Smooth muscle cell (in vitro differentiated cells): ENCODE data around the gene SSBP4. TPM values are rescaled to one million over a fixed set of nuclear protein-coding genes. Genes with fewer than 3 reads are reported as not detected.

ENCODE experiments used
- DNase-seq: peaks from one replicate; lab custom pipeline; 2025; ENCODE audit not compliant: unreplicated experiment; lab: John Stamatoyannopoulos, UW
- H2AFZ ChIP-seq: fragments of 200-600 bp; sonication (generic); 2 replicates; pipeline ENCODE4 v1.6.0; 2016; ENCODE audit warnings: antibody characterized with exemption, low read depth, mild to moderate bottlenecking
- H3F3A ChIP-seq: fragments of 200-600 bp; sonication (generic); 2 replicates; pipeline ENCODE4 v1.6.0; 2017; ENCODE audit warnings: antibody characterized with exemption, low read depth
- H3K27ac ChIP-seq: fragments of 200-600 bp; sonication (generic); 2 replicates; pipeline ENCODE4 v1.5.1; 2016; ENCODE audit warnings: low read depth, mild to moderate bottlenecking
- H3K27me3 ChIP-seq: fragments of 200-600 bp; sonication (generic); 2 replicates; pipeline ENCODE4 v1.6.1; 2016; ENCODE audit warnings: low read depth, mild to moderate bottlenecking
- H3K36me3 ChIP-seq: fragments of 200-600 bp; sonication (generic); 2 replicates; pipeline ENCODE4 v1.5.1; 2016; ENCODE audit warnings: low read depth
- H3K4me1 ChIP-seq: fragments of 200-600 bp; sonication (generic); 2 replicates; pipeline ENCODE4 v1.5.1; 2016; ENCODE audit warnings: low read depth
- H3K4me2 ChIP-seq: fragments of 200-600 bp; sonication (generic); 2 replicates; pipeline ENCODE4 v1.6.0; 2016; ENCODE audit warnings: mild to moderate bottlenecking
- H3K4me3 ChIP-seq: fragments of 200-600 bp; sonication (generic); 2 replicates; pipeline ENCODE4 v1.5.1; 2016; ENCODE audit warnings: mild to moderate bottlenecking
- H3K79me2 ChIP-seq: fragments of 200-600 bp; sonication (generic); 2 replicates; pipeline ENCODE4 v1.6.0; 2016; ENCODE audit warnings: low read depth, mild to moderate bottlenecking
- H3K9ac ChIP-seq: fragments of 200-600 bp; sonication (generic); 2 replicates; pipeline ENCODE4 v1.6.0; 2016; ENCODE audit warnings: low read depth
- H3K9me3 ChIP-seq: fragments of 200-600 bp; sonication (generic); replicated peaks from 2 replicates; pipeline ENCODE4 v1.5.1; 2016; ENCODE audit warnings: low read depth
- H4K20me1 ChIP-seq: fragments of 200-600 bp; sonication (generic); 2 replicates; pipeline ENCODE4 v1.6.0; 2016; ENCODE audit warnings: low read depth
- WGBS: methylation state at CpG from one replicate; pipeline ENCODE4 v1.1.7; 2016; ENCODE audit warnings: low lambda C conversion rate; 5-methylcytosine and 5-hydroxymethylcytosine counted together
- polyA plus RNA-seq: library from polyadenylated mRNA; unstranded; fragments of >200 nt; fragmentation: Nextera tagmentation; extraction: Ambion mirVana; gene quantifications from 2 replicates; pipeline ENCODE4 v1.2.1, GENCODE V29; 2016
- total RNA-seq: library from RNA; depleted of rRNA; stranded (reverse); fragments of >200 nt; gene quantifications from 2 replicates; pipeline ENCODE4 v1.2.3, GENCODE V29; 2014
- TF ChIP-seq, protein P1 (sequence below): fragments of 200-600 bp; sonication (generic); IDR thresholded peaks from 2 replicates; pipeline ENCODE4 v1.5.1; 2017; ENCODE audit warnings: borderline replicate concordance, mild to moderate bottlenecking, antibody characterized with exemption; ENCODE audit not compliant: insufficient read depth, poor library complexity, severe bottlenecking

The SSBP4 gene
- total and polyA plus RNA-seq, 2 experiments from 2014 or later = 44.1 to 124 TPM

DNA sequence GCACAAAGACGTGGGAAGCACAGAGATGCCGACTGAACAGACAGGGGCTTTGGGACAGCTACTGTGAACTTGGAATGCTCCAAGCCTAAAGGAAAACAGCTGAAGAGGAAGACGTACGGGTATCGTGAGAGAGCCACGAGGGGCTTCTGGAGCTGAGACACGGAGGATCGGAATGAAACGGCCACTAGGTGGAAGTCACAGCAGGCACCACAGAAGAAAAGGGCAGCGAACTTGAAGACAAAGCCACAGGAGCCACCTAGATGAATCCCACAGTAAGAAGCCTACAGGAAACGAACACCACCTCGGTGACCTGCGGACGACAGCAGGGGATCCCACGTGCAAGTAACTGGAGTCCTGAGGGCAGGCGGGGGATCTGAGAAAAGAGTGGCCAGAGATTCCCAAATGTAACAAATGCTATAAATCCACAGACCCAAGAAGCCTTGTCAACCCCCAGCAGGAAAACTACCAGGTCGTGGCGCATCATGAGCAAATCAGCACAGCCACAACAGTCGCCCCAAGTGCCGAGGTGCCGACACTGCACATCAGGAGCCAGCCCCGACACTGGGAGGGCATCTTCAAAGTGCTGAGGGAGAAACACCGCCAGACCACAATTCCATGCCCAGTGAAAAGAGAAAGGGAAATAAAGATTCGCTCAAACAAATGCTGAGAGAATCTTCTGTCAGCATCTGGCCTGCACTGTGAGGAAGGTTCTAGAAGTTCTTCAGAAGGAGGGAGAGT lies 58.0 kb downstream of the SSBP4 start:
- Histone ChIP-seq H4K20me1 (peaks cover 74% of the 10 kb centered on the region), H3K9me3 (no peaks in the 10 kb centered on the region), H3K9ac (peak overlapping the region; percentile 43), H3K4me3 (no peak overlapping the region), H3K4me1 (peaks cover 4% of the 10 kb centered on the region), H3K79me2 (peaks cover 76% of the 10 kb centered on the region), H3K36me3 (no peaks in the 10 kb centered on the region), H3K4me2 (peak overlapping the region; percentile 39), H3K27me3 (no peaks in the 10 kb centered on the region), H3F3A (peaks cover 8% of the 10 kb centered on the region), H2AFZ (no peak overlapping the region), H3K27ac (peak overlapping the region; percentile 95)
- no peak for DNase-seq
- WGBS = 61% methylated on average over 24 of the region's 24 CpGs
- TF ChIP-seq, protein P1, sequence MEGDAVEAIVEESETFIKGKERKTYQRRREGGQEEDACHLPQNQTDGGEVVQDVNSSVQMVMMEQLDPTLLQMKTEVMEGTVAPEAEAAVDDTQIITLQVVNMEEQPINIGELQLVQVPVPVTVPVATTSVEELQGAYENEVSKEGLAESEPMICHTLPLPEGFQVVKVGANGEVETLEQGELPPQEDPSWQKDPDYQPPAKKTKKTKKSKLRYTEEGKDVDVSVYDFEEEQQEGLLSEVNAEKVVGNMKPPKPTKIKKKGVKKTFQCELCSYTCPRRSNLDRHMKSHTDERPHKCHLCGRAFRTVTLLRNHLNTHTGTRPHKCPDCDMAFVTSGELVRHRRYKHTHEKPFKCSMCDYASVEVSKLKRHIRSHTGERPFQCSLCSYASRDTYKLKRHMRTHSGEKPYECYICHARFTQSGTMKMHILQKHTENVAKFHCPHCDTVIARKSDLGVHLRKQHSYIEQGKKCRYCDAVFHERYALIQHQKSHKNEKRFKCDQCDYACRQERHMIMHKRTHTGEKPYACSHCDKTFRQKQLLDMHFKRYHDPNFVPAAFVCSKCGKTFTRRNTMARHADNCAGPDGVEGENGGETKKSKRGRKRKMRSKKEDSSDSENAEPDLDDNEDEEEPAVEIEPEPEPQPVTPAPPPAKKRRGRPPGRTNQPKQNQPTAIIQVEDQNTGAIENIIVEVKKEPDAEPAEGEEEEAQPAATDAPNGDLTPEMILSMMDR = peak; percentile 29

DNA sequence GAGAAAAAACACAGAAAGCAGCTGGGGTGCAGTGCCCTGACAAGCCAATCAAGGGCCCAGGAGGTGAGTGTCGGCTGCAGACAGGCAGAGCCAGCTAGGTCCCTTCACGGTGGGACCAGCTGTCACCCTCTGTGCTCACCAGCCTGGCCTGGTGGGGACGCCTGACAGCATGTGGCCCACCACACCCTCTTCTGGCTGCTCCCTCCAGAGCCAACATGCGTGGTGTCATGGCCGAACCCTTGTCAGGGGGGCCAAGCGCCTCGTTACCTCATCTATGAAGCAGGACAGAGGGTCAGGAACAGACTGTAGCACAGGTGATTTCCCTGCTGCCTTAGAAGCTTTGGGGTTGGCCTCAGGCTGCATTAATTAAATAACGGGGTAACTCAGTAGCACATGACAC lies 58.8 kb downstream of the SSBP4 start:
- peaks cover 74% of the 10 kb centered on the region for H4K20me1 ChIP-seq
- H3K4me3 ChIP-seq = no peak overlapping the region
- no peaks in the 10 kb centered on the region for H3K27me3 ChIP-seq
- no peak overlapping the region for H3K4me2 ChIP-seq
- no peak for DNase-seq
- H3K36me3 ChIP-seq = no peaks in the 10 kb centered on the region
- WGBS = 97% methylated on average over 8 of the region's 8 CpGs
- H3K4me1 ChIP-seq = peaks cover 4% of the 10 kb centered on the region
- peaks cover 8% of the 10 kb centered on the region for H3F3A ChIP-seq
- H3K79me2 ChIP-seq = peaks cover 84% of the 10 kb centered on the region
- no peaks in the 10 kb centered on the region for H3K9me3 ChIP-seq
- H2AFZ ChIP-seq = no peak overlapping the region
- TF ChIP-seq, protein P1 = no peak
- no peak overlapping the region for H3K9ac ChIP-seq
- peak overlapping the region; percentile 95 for H3K27ac ChIP-seq

- Histone ChIP-seq H3K79me2 (peaks cover 85% of the 10 kb centered on the region), H4K20me1 (peaks cover 74% of the 10 kb centered on the region), H2AFZ (no peak overlapping the region), H3K36me3 (no peaks in the 10 kb centered on the region), H3K9me3 (no peaks in the 10 kb centered on the region), H3K4me3 (no peak overlapping the region), H3K4me2 (peak overlapping the region; percentile 30), H3K9ac (peak overlapping the region; percentile 33), H3F3A (peaks cover 8% of the 10 kb centered on the region), H3K4me1 (peaks cover 4% of the 10 kb centered on the region), H3K27me3 (no peaks in the 10 kb centered on the region), H3K27ac (peak overlapping the region; percentile 95)
- TF ChIP-seq, protein P1 = no peak
- peak; percentile 30 for DNase-seq
- WGBS = 56% methylated on average over 17 of the region's 17 CpGs
Observed at GRCh38 chr19:18478545-18479311, 59.5 kb downstream of the SSBP4 start.
